HAP-1 (cell line): ENCODE measurements around the gene ITGAD.

Experiments used
- DNase-seq, 2 experiments: peaks; one replicate each; pipeline ENCODE4 v3.0.0-alpha.2; 2016 to 2020; ENCODE audit warnings: low spot score in 2 of 2
- H3K27me3 ChIP-seq: fragments of 250-450 bp; sonication (Bioruptor Pico); 2 replicates; pipeline ENCODE4 v1.5.1; 2020; ENCODE audit warnings: low read depth, mild to moderate bottlenecking, moderate library complexity
- H3K36me3 ChIP-seq: fragments of 250-450 bp; sonication (Bioruptor Pico); replicated peaks from 2 replicates; pipeline ENCODE4 v1.5.1; 2020; ENCODE audit warnings: mild to moderate bottlenecking
- H3K4me1 ChIP-seq: fragments of 250-450 bp; sonication (Bioruptor Pico); 2 replicates; pipeline ENCODE4 v1.5.1; 2020; ENCODE audit warnings: mild to moderate bottlenecking
- H3K4me3 ChIP-seq: fragments of 250-450 bp; sonication (Bioruptor Pico); 2 replicates; pipeline ENCODE4 v1.5.1; 2020; ENCODE audit warnings: mild to moderate bottlenecking, moderate library complexity
- H3K9me3 ChIP-seq: fragments of 250-450 bp; sonication (Bioruptor Pico); 2 replicates; pipeline ENCODE4 v1.5.1; 2020; ENCODE audit warnings: mild to moderate bottlenecking, moderate library complexity
- in situ Hi-C: fragments of 300-500 bp; cut with MboI; formaldehyde crosslinking; loops from 3 replicates; pipeline ENCODE4 v1.14.3; 2020; ENCODE audit warnings: low sequenced_read_pairs, inconsistent platforms, mixed read lengths

ITGAD gene

DNA sequence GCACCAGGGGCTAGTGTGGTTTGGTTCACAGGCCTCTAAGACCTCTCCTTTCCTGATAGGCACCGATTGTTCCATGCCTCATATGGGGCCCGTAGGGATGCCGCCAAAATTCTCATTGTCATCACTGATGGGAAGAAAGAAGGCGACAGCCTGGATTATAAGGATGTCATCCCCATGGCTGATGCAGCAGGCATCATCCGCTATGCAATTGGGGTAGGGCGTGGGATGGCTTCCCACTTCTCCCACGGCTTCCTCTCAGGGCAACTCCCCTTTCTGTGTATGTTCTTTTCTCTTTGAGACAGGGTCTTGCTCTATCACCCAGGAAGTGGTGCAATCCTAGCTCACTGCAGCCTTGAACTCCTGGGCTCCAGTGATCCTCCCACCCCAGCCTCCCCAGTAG, 32.9 kb upstream of the ITGAD start:
- no peaks in the 10 kb centered on the region for H3K27me3 ChIP-seq
- in situ Hi-C loops = no loop called here

DNA sequence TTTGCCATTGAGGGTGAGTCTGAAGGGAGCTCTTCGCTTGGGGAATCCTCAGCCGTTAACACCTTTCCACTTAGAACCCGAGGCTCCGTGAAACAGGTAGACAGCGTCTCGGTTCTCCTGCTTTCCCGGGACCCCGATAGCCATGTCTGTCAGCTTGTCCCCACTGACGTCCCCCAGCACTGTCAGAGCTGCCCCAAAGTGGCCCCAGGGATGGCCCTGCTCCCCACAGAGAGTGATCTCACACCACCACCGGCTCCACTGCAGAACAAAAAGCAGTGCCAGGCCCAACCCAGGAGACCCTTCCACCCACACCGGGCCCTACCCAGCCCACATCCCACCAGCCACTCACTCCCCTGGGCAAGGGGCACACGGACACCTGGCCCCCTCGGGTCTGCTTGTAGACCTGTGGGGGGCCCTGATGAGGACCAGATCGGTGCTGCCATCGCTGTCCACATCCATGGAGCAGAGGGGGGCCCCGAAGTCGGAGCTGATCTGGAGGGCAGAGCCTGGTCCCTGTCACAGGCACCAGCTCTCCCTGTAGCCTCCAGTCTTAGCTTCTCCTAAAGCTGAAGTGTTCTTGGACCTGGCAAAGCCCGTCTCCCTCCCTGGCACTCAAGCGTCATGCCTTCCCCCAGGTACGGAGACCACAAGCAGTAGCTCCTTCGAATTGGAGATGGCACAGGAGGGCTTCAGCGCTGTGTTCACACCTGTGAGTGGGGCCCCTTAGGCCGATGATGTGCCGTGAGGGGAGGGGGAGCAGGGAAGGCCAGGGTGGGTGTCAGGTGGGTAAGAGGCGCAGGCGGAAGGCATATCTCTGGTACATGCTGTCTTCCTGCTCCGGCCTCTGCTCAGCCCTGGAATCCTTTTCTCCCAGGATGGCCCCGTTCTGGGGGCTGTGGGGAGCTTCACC, 31.7 kb upstream of the ITGAD start:
- DNase-seq = no peak
- no peak overlapping the region for H3K4me3 ChIP-seq
- no peaks in the 10 kb centered on the region for H3K4me1 ChIP-seq
- in situ Hi-C loops = no loop called here
- H3K9me3 ChIP-seq = no peaks in the 10 kb centered on the region
- H3K36me3 ChIP-seq = no peaks in the 10 kb centered on the region
- no peaks in the 10 kb centered on the region for H3K27me3 ChIP-seq

More for the DNA sequence above, 32.9 kb upstream of the ITGAD start:
- Histone ChIP-seq H3K4me1 (no peaks in the 10 kb centered on the region), H3K9me3 (no peaks in the 10 kb centered on the region), H3K4me3 (no peak overlapping the region), H3K36me3 (no peaks in the 10 kb centered on the region)
- no peak for DNase-seq

- Histone ChIP-seq H3K36me3 (no peaks in the 10 kb centered on the region), H3K9me3 (no peaks in the 10 kb centered on the region), H3K4me3 (no peak overlapping the region), H3K27me3 (no peaks in the 10 kb centered on the region), H3K4me1 (no peaks in the 10 kb centered on the region)
- no peak for DNase-seq
- in situ Hi-C loops = no loop called here
Observed at GRCh38 chr16:31362476-31363405, 30.4 kb upstream of the ITGAD start.

DNA sequence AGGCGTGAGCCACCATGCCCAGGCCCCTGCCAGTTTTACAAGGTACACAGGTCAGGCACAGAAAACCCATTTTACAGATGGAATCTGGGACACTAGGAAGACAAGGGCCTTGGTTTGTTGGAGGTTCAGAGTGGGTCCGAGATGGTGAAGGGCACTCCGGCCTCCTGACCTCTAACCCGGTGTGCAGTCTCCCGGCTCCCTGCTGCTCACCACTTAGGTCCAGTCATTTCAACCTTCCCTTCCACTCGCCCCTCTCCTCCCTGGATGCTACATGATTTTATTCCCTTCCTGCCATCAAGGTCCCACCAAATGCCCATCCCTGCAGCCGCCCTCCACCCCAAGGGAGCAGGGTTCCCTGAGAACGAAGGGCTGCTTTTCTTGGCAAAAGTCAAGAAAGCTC, 29.4 kb upstream of the ITGAD start:
- H3K4me1 ChIP-seq = no peaks in the 10 kb centered on the region
- no peak for DNase-seq
- no peaks in the 10 kb centered on the region for H3K36me3 ChIP-seq
- in situ Hi-C loops = no loop called here
- H3K9me3 ChIP-seq = no peaks in the 10 kb centered on the region
- no peaks in the 10 kb centered on the region for H3K27me3 ChIP-seq
- H3K4me3 ChIP-seq = no peak overlapping the region

- Histone ChIP-seq H3K27me3 (no peaks in the 10 kb centered on the region), H3K4me1 (no peaks in the 10 kb centered on the region), H3K4me3 (no peak overlapping the region), H3K36me3 (no peaks in the 10 kb centered on the region), H3K9me3 (no peaks in the 10 kb centered on the region)
- no peak for DNase-seq
- in situ Hi-C loops = no loop called here
Observed at GRCh38 chr16:31364421-31364820, 28.7 kb upstream of the ITGAD start.

GRCh38 chr16:31365131-31365865, 27.8 kb upstream of the ITGAD start:
- in situ Hi-C loops = no loop called here
- no peaks in the 10 kb centered on the region for H3K9me3 ChIP-seq
- H3K4me3 ChIP-seq = no peak overlapping the region
- no peaks in the 10 kb centered on the region for H3K36me3 ChIP-seq
- no peak for DNase-seq
- H3K4me1 ChIP-seq = no peaks in the 10 kb centered on the region
- H3K27me3 ChIP-seq = no peaks in the 10 kb centered on the region

DNA sequence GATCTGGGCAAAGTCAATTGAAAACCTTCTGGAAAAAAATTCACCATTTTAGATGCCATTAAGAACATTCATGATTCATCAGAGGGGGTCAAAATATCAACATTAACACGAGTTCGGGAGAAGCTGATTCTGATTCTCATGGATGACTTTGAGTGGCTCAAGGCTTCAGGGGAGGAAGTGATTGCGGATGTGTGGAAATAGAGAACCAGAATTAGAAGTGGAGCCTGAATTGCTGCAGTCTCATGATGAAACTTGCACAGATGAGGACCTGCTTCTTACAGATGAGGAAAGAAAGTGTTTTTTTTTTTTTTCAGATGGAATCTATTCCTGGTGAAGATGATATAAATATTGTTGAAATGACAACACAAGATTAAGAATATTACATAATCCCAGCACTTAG, 25.3 kb upstream of the ITGAD start:
- no peak for DNase-seq
- in situ Hi-C loops = no loop called here

DNA sequence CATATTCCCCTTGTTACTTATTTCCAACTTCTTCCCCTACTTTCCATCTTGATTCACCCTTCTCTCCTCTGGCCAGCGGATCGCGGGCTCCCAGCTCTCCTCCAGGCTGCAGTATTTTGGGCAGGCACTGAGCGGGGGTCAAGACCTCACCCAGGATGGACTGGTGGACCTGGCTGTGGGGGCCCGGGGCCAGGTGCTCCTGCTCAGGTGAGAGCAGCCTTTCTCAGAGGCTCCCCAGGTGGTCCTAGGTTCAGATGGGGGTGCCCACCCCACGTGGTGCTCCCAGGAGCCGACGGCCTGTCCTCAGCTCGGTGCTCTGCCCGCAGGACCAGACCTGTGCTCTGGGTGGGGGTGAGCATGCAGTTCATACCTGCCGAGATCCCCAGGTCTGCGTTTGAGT, 22.1 kb upstream of the ITGAD start:
- in situ Hi-C loops = no loop called here
- Histone ChIP-seq H3K27me3 (no peaks in the 10 kb centered on the region), H3K36me3 (no peaks in the 10 kb centered on the region), H3K4me3 (no peak overlapping the region), H3K4me1 (no peaks in the 10 kb centered on the region), H3K9me3 (no peaks in the 10 kb centered on the region)
- no peak for DNase-seq

More for the DNA sequence above, 25.3 kb upstream of the ITGAD start:
- no peaks in the 10 kb centered on the region for H3K9me3 ChIP-seq
- no peaks in the 10 kb centered on the region for H3K4me1 ChIP-seq
- H3K4me3 ChIP-seq = no peak overlapping the region
- H3K27me3 ChIP-seq = no peaks in the 10 kb centered on the region
- no peaks in the 10 kb centered on the region for H3K36me3 ChIP-seq

GRCh38 chr16:31371619-31372484, 21.3 kb upstream of the ITGAD start:
- no peaks in the 10 kb centered on the region for H3K27me3 ChIP-seq
- no peak for DNase-seq
- no peaks in the 10 kb centered on the region for H3K9me3 ChIP-seq
- no peak overlapping the region for H3K4me3 ChIP-seq
- H3K36me3 ChIP-seq = no peaks in the 10 kb centered on the region
- in situ Hi-C loops = no loop called here
- no peaks in the 10 kb centered on the region for H3K4me1 ChIP-seq

DNA sequence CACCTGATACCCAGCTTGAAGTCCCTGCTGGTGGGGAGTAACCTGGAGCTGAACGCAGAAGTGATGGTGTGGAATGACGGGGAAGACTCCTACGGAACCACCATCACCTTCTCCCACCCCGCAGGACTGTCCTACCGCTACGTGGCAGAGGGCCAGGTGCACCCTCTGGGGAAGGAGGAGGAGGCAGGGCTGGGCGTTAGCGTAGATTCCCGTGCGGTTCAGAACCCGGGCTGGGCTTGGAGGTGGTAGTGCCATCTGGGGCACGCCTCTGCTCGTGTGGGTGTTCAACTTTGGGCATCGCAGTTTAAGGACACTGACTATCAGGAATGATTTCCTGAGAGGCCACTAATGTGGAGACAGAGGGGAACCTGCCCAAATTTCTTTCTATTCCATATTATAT, 19.9 kb upstream of the ITGAD start:
- Histone ChIP-seq H3K9me3 (no peaks in the 10 kb centered on the region), H3K4me3 (no peak overlapping the region), H3K36me3 (no peaks in the 10 kb centered on the region), H3K4me1 (no peaks in the 10 kb centered on the region), H3K27me3 (no peaks in the 10 kb centered on the region)
- in situ Hi-C loops = no loop called here
- no peak for DNase-seq

DNA sequence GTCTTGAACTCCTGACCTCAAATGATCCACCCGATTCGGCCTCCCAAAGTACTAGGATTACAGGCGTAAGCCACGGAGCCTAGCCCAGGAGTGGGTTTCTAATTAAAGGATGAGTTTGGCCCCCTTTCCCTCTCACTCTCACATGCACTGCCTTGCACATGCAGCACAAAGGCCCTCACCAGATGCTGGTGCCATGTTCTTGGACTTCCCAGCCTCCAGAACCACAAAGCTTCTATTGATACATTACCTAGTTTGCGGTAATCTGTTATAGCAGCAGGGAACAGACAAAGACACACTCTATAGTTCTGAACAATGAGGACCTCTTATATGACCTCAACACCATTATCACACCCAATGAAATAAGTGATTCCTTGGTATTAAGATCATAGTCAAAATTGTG, 17.9 kb upstream of the ITGAD start:
- in situ Hi-C loops = no loop called here
- DNase-seq = no peak
- H3K36me3 ChIP-seq = no peaks in the 10 kb centered on the region
- no peak overlapping the region for H3K4me3 ChIP-seq
- no peaks in the 10 kb centered on the region for H3K27me3 ChIP-seq
- H3K4me1 ChIP-seq = no peaks in the 10 kb centered on the region
- H3K9me3 ChIP-seq = no peaks in the 10 kb centered on the region

GRCh38 chr16:31376705-31377104, 16.4 kb upstream of the ITGAD start:
- no peak for DNase-seq
- in situ Hi-C loops = no loop called here
- Histone ChIP-seq H3K4me3 (no peak overlapping the region), H3K9me3 (no peaks in the 10 kb centered on the region), H3K4me1 (no peaks in the 10 kb centered on the region), H3K36me3 (no peaks in the 10 kb centered on the region), H3K27me3 (no peaks in the 10 kb centered on the region)
